ENCODE data around the gene STK38L.

Gene STK38L

GRCh38 chr12:27331927-27332324 is 87.8 kb downstream of the STK38L start:
- Mint-ChIP-seq H3K27me3 (ENCODE audit: low read depth) (peaks cover 66% of the 10 kb centered on the region), H3K27ac (no peak overlapping the region), H3K4me3 (peak overlapping the region; percentile 64 to 78 (median 77)), H3K36me3 (ENCODE audit: low read depth) (peaks cover 8% of the 10 kb centered on the region), H3K4me1 (peaks cover 5% of the 10 kb centered on the region), H3K9me3 (no peaks in the 10 kb centered on the region)
- no peak for TF ChIP-seq CTCF (IDR thresholded peaks at IDR 0.05; ENCODE audit: unreplicated experiment in 3 of 3)

- Mint-ChIP-seq H3K27me3 (ENCODE audit: low read depth) (peaks cover 69% of the 10 kb centered on the region), H3K36me3 (ENCODE audit: low read depth) (peaks cover 7% of the 10 kb centered on the region), H3K4me1 (peaks cover 5% of the 10 kb centered on the region), H3K4me3 (peak overlapping the region; percentile 64 to 78 (median 77)), H3K27ac (no peak overlapping the region), H3K9me3 (no peaks in the 10 kb centered on the region)
- TF ChIP-seq CTCF (IDR thresholded peaks at IDR 0.05; ENCODE audit: unreplicated experiment in 3 of 3), result no peak
Measured at GRCh38 chr12:27332407-27332713, 88.3 kb downstream of the STK38L start.

- Mint-ChIP-seq H3K36me3 (ENCODE audit: low read depth) (peaks cover 2% of the 10 kb centered on the region), H3K4me1 (peaks cover 5% of the 10 kb centered on the region), H3K27ac (no peak within 1 kb of the TSS), H3K9me3 (no peaks in the 10 kb centered on the region), H3K4me3 (peak within 1 kb of the TSS; percentile 87 to 91 (median 91)), H3K27me3 (ENCODE audit: low read depth) (peaks cover 71% of the 10 kb centered on the region)
- no peak for TF ChIP-seq CTCF (IDR thresholded peaks at IDR 0.05; ENCODE audit: unreplicated experiment in 3 of 3)
Measured at GRCh38 chr12:27332714-27333402, 88.8 kb downstream of the STK38L start, which contains the start of gene BMAL2. Gene BMAL2, plus strand, starts transcription at chr12:27332836. Its CDS starts 237 bp downstream, at chr12:27333073.

GRCh38 chr12:27333403-27334009 is 89.4 kb downstream of the STK38L start:
- no peaks in the 10 kb centered on the region for H3K9me3 Mint-ChIP-seq

GRCh38 chr12:27334042-27334720 is 90.1 kb downstream of the STK38L start:
- Mint-ChIP-seq H3K9me3 (no peaks in the 10 kb centered on the region), H3K4me3 (peak overlapping the region; percentile 87 to 91 (median 91)), H3K4me1 (peaks cover 5% of the 10 kb centered on the region), H3K27me3 (ENCODE audit: low read depth) (peaks cover 73% of the 10 kb centered on the region), H3K27ac (no peak overlapping the region), H3K36me3 (ENCODE audit: low read depth) (no peaks in the 10 kb centered on the region)
- TF ChIP-seq CTCF (IDR thresholded peaks at IDR 0.05; ENCODE audit: unreplicated experiment in 3 of 3), result no peak

More at GRCh38 chr12:27333403-27334009, 89.4 kb downstream of the STK38L start:
- TF ChIP-seq CTCF (IDR thresholded peaks at IDR 0.05; ENCODE audit: unreplicated experiment in 3 of 3), result no peak
- Mint-ChIP-seq H3K4me1 (peaks cover 5% of the 10 kb centered on the region), H3K27me3 (ENCODE audit: low read depth) (peaks cover 73% of the 10 kb centered on the region), H3K36me3 (ENCODE audit: low read depth) (no peaks in the 10 kb centered on the region), H3K4me3 (peak overlapping the region; percentile 87 to 91 (median 91)), H3K27ac (no peak overlapping the region)

Data from nephron (organoid).